MG63 (cell line): ENCODE results near the gene MARK3. TPM values are rescaled to one million over a fixed set of nuclear protein-coding genes. Genes with fewer than 3 reads are reported as not detected.
A peak's percentile ranks its signal among the peaks of the same experiment; 100 is the strongest.

ENCODE experiments used
- DNase-seq: peaks from one replicate; pipeline ENCODE4 v3.0.0-alpha.2; 2020
- H3K27me3 ChIP-seq: fragments of 250-450 bp; sonication (Bioruptor Pico); 2 replicates; pipeline ENCODE4 v1.5.1; 2020; ENCODE audit warnings: mild to moderate bottlenecking, moderate library complexity
- H3K36me3 ChIP-seq: fragments of 250-450 bp; sonication (Bioruptor Pico); 2 replicates; pipeline ENCODE4 v1.5.1; 2020; ENCODE audit warnings: mild to moderate bottlenecking, moderate library complexity
- H3K4me3 ChIP-seq: fragments of 250-450 bp; sonication (Bioruptor Pico); 2 replicates; pipeline ENCODE4 v1.5.1; 2020; ENCODE audit warnings: mild to moderate bottlenecking, moderate library complexity
- H3K9me3 ChIP-seq: fragments of 250-450 bp; sonication (Bioruptor Pico); 2 replicates; pipeline ENCODE4 v1.5.1; 2020; ENCODE audit warnings: mild to moderate bottlenecking, moderate library complexity
- total RNA-seq: library from RNA; depleted of rRNA; stranded (reverse); fragments of >200 nt; shearing (Covaris generic); gene quantifications from 2 replicates; pipeline ENCODE4 v1.2.3, GENCODE V29; 2014; ENCODE audit warnings: low replicate concordance

MARK3 gene
- total RNA-seq, 1 experiment from 2014 or later, result 31.6 TPM

- Histone ChIP-seq H3K9me3 (no peaks in the 10 kb centered on the region), H3K27me3 (no peaks in the 10 kb centered on the region), H3K4me3 (peak overlapping the region; percentile 79), H3K36me3 (peaks cover 7% of the 10 kb centered on the region)
- DNase-seq, result no peak
Measured at GRCh38 chr14:103529383-103530365, 144.5 kb downstream of the MARK3 start.

GRCh38 chr14:103530390-103530789, 145.2 kb downstream of the MARK3 start:
- Histone ChIP-seq H3K9me3 (no peaks in the 10 kb centered on the region), H3K4me3 (peak overlapping the region; percentile 79), H3K27me3 (no peaks in the 10 kb centered on the region), H3K36me3 (peaks cover 7% of the 10 kb centered on the region)
- DNase-seq, result no peak

GRCh38 chr14:103530831-103531230, 145.6 kb downstream of the MARK3 start:
- Histone ChIP-seq H3K4me3 (no peak overlapping the region), H3K9me3 (no peaks in the 10 kb centered on the region), H3K27me3 (no peaks in the 10 kb centered on the region), H3K36me3 (peaks cover 7% of the 10 kb centered on the region)
- DNase-seq, result no peak

GRCh38 chr14:103531421-103532215, 146.4 kb downstream of the MARK3 start:
- DNase-seq, result no peak
- Histone ChIP-seq H3K36me3 (peaks cover 7% of the 10 kb centered on the region), H3K27me3 (no peaks in the 10 kb centered on the region), H3K4me3 (no peak overlapping the region), H3K9me3 (no peaks in the 10 kb centered on the region)

GRCh38 chr14:103532216-103533136, 147.3 kb downstream of the MARK3 start:
- Histone ChIP-seq H3K4me3 (no peak overlapping the region), H3K9me3 (no peaks in the 10 kb centered on the region), H3K36me3 (peaks cover 7% of the 10 kb centered on the region), H3K27me3 (no peaks in the 10 kb centered on the region)
- no peak for DNase-seq

GRCh38 chr14:103533137-103533998, 148.2 kb downstream of the MARK3 start:
- Histone ChIP-seq H3K9me3 (no peaks in the 10 kb centered on the region), H3K36me3 (peaks cover 7% of the 10 kb centered on the region), H3K27me3 (no peaks in the 10 kb centered on the region), H3K4me3 (no peak overlapping the region)
- DNase-seq, result no peak

- H3K9me3 ChIP-seq, result no peaks in the 10 kb centered on the region
- H3K4me3 ChIP-seq, result no peak overlapping the region
- DNase-seq, result no peak
- H3K27me3 ChIP-seq, result no peaks in the 10 kb centered on the region
- H3K36me3 ChIP-seq, result peaks cover 7% of the 10 kb centered on the region
Measured at GRCh38 chr14:103533999-103534575, 148.9 kb downstream of the MARK3 start.

GRCh38 chr14:103534576-103535061, 149.4 kb downstream of the MARK3 start:
- no peaks in the 10 kb centered on the region for H3K27me3 ChIP-seq
- H3K4me3 ChIP-seq, result no peak overlapping the region
- no peak for DNase-seq
- no peaks in the 10 kb centered on the region for H3K9me3 ChIP-seq
- H3K36me3 ChIP-seq, result peaks cover 7% of the 10 kb centered on the region

- no peak for DNase-seq
- Histone ChIP-seq H3K36me3 (peaks cover 7% of the 10 kb centered on the region), H3K4me3 (no peak overlapping the region), H3K9me3 (no peaks in the 10 kb centered on the region), H3K27me3 (no peaks in the 10 kb centered on the region)
Measured at GRCh38 chr14:103535081-103535890, 150.1 kb downstream of the MARK3 start.

- DNase-seq, result no peak
- Histone ChIP-seq H3K27me3 (no peaks in the 10 kb centered on the region), H3K9me3 (no peaks in the 10 kb centered on the region), H3K36me3 (peaks cover 2% of the 10 kb centered on the region; the same call in 1 of the 2 replicates), H3K4me3 (no peak overlapping the region)
Measured at GRCh38 chr14:103535891-103536565, 150.8 kb downstream of the MARK3 start.

- Histone ChIP-seq H3K4me3 (no peak overlapping the region), H3K36me3 (peaks cover 2% of the 10 kb centered on the region; the same call in 1 of the 2 replicates), H3K27me3 (no peaks in the 10 kb centered on the region), H3K9me3 (no peaks in the 10 kb centered on the region)
- no peak for DNase-seq
Measured at GRCh38 chr14:103536693-103537092, 151.5 kb downstream of the MARK3 start.

GRCh38 chr14:103537175-103537990, 152.2 kb downstream of the MARK3 start:
- H3K9me3 ChIP-seq, result no peaks in the 10 kb centered on the region
- H3K27me3 ChIP-seq, result no peaks in the 10 kb centered on the region
- DNase-seq, result no peak
- H3K36me3 ChIP-seq, result peaks cover 2% of the 10 kb centered on the region; the same call in 1 of the 2 replicates
- no peak overlapping the region for H3K4me3 ChIP-seq
